ENCODE data around the gene WASHC2C.
"Not testable (repeated sequence)": the region's sequence is repeated elsewhere in the genome, so short reads cannot be mapped to it uniquely, and the experiment has no call there.

WASHC2C gene

DNA sequence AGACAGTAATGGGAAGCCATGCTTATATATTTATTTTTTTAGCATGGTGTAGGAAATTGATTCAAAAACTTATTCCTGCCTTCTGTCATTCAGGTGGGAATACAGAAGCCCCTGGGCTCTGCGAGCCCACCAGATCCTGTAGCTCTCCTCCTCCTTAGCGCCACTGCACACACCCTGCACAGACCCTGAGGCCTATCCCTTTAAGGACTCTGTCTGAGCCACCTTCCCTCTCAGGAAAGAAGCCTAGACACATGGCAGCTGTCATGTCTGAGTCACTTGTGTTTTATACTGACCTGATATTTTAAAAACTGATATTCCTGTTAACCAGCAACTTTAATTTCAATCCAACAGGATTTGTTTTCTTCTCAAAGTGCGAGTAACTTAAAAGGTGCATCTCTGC, 36.0 kb downstream of the WASHC2C start:
- DNase-seq = not testable (repeated sequence)

DNA sequence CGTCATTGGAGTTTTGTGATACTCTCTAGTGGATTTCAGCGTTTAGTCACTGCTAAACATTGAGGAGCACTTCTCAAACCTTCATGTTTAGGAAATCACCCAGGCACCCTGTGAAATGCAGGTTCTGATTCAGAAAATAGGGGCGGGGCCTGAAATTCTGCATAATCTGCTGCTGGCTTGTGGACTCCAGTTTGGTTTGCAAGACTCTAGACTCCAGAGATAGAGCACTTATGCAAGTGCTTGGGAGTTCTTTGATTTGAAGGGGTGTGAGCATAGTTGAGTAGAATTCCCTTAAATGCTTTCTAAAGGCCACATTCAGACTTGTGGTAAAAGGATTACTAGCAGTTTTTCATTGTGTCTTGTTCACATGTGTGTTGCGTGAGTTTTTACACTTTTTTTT, 41.3 kb downstream of the WASHC2C start:
- DNase-seq = not testable (repeated sequence)

DNA sequence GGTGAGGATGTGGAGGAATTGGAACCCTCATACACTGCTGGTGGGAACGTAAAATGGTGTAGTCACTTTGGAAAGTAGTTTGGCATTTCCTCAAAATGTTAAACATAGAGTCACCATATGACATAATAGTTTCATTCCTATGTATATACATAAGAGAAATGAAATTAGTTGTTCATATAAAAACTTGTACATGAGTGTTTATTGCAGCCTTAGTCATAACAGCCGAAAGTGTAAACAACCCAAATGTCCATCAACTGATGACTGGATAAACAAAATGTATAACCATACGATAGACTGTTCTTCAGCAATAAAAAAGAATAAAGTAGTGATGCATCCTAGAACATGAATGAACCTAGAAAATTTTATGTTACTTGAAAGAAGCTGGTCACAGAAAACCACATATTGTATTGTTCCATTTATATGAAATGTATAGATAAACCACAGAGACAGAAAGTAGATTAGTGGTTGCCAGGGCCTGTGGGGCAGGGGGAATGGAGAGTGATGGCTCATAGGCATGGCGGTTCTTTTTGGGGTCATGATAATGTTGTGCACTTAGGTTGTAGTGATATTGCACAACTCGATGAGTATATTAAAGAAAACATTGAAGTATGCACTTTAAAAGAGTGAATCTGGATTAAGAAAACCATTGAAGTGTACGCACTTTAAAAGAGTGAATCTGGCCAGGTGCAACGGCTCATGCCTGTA, 44.8 kb downstream of the WASHC2C start:
- not testable (repeated sequence) for DNase-seq

DNA sequence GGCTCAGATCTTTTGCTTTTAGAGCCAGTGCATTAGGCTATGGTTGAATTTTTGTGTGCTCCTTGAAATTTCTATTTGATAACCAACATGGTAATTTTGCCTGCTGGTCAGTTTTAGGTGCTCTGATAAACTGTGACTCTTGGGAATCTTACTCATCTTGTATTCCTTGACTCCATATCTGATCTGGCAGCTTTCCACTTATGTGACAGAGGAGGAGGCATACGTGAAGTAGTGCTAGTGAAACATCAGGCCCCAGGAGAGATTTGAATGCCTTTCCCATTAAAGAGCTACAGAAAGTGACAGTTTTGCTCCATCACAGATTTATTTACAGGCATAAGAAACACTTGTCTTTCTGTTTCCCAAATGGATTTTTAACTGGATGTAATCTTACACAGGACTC, 59.2 kb downstream of the WASHC2C start:
- not testable (repeated sequence) for DNase-seq

DNA sequence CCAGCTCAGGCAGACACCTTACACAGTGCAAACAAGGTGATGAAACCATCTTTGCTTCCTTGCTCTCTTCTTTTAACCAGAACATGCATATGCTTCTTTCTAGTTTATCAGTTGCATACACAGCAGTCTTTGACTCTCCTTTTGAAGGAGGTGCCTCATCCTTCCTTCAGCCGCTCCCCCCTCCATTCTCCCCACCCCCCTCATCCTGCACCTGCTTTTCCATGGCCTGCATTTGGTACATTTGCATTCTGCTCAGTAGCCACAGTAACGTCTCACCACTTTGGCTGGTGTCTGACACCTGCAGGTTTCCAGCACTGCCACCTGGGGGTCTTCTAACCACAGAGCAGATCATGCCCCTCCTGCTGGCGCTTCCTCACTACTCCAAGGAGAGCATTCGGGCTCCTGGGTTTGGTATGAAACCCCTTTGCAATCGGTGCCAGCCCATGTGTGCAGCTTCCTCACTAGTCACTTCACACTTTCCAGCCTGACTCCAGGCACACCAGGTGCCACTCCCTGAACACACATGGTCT, 60.2 kb downstream of the WASHC2C start:
- DNase-seq = not testable (repeated sequence)

DNA sequence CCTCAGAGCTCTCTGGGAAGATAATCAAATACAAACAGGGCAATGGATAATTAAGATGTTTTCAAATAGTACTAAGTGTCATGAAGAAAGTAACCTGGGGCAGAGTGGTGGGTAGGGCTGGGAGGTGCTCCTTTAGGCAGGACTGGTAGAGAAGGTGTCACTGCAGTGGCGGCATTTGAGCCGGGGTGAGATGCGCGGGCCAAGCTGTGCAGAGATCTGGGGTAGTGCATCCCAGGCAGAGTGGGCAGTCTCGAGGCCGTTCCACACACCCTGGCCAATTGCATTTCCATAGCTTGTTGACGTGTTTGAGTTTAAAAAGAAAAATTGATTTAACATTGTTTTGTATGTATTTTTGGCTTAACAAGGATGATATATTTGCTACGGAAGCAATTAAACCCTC, 62.9 kb downstream of the WASHC2C start:
- DNase-seq = not testable (repeated sequence)

DNA sequence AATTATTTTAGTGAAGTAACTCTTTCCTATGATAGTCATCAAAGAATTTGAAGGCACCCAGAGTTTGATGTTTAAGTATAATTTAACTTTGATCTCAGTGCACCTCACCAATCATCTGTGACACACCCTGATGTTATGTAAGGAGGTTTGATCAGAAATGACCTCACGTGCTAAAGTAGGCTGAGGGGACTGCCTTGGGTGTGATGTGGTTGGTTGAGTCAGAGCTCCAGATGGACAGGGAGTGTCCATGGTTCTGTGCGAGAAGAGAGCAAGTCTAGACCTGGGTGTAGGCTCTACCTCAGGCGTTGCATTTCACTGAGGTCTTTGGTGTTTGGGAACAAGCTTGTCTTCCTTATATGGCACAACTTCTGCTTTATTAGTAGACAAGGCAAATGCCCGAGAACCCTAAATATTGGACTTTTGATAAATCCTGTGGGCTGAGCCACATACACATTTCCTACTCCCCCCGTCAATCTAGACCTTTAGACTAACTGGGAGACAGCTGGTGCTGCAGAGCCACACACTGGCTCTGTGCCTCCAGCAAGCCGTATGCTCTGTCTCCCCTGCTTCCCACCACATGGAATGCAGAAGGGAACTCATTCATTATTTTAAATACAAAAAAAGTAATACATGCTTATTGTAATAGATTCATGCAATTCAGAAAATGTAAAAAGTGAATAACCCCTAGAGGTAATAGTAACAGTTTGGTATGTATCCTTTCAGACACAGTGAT, 63.8 kb downstream of the WASHC2C start:
- not testable (repeated sequence) for DNase-seq

DNA sequence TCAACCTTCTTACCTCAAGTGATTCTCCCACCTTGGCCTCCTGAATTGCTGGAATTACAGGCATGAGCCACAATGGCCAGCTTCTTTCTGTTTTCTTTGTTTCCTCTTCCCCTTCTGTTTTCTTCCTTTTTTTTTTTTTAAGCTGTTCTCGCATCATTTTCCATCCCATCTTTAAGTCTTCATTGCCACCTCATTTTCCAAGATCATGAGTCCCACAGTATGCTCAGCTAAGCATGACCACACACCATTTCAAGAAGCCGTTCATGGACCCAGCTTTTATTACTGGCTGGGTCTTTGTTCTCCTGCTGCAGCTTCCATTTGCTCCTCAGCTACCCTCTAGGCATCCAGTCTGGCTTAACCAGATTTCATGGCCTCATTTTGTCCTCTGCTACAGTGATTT, 67.7 kb downstream of the WASHC2C start:
- not testable (repeated sequence) for DNase-seq

DNA sequence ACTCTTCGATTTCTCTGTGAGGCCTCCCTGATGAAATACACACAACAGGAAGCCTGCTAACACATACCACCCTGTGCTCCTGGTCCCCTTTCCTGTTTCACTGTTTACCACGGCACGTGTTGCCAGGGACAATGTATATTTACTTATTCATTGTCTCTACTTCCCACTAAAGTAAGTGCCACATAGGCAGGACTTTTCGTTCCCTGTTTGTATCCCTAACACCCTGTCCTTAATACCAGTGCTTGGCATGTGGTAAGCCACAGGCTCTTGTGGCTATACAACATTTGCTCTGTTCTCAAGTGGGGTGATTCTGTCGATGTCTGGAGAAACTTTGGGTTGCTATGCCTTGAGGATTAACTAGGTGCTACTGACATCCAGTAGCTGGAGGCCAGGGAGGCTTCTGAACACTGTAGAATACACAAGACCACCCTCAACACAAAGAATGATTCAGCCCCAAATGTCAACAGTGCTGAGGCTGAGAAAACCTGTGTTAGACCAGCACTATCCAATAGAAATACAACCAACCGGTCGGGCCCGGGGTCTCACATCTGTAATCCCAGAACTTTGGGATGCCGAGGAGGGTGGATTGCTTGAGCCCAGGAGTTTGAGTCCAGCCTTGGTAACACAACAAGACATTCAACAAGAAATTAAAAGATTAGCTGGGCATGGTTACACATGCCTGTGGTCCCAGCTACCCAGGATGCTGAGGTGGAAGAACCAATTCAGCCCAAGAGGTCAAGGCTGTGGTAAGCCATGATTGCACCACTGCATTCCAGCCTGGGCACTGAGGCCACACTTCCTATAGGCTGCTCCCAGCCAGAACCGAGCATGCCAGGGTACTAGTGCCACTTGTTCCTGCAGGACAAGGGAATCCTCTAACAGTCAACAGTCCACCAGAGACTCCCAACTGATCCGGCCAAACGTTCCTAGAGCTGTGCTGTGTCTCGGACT, 76.3 kb downstream of the WASHC2C start:
- not testable (repeated sequence) for DNase-seq

DNA sequence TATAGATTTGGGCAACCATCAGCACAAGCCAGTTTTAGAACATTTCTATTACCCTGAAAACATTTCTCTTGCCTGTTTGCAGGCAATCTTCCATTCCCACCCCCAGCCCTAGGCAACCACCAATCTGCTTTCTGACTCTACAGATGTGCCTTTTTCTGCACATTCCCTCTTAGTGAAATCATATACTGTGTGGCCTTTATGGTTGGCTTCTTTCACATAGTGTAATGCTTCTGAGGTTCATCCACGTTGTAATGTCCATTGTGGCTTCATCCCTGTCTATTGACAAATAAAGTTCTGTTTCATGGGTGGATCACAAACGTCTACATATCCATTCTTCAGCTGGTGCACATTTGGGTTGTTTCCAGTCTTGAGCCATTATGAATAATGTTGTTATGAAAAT, 77.9 kb downstream of the WASHC2C start:
- DNase-seq = not testable (repeated sequence)

DNA sequence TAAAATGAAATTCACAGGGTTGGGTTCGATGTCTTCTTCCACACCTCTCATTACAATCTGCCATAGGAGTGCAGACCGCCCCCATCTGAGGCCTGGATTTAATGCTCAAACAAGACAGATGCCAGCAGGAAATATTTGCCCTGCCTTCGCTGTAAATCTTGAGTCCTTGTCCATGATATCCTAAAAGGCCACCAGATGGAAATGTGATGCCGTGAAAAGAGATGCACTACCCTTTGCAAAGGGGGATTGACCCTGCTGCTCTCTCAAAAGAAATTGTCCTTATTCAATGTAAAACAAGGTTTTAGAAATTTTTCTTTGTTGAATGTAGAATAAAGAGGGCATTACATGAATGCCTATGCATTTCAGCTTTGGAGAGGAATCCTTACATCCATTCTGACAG, 82.8 kb downstream of the WASHC2C start:
- DNase-seq = no peak

DNA sequence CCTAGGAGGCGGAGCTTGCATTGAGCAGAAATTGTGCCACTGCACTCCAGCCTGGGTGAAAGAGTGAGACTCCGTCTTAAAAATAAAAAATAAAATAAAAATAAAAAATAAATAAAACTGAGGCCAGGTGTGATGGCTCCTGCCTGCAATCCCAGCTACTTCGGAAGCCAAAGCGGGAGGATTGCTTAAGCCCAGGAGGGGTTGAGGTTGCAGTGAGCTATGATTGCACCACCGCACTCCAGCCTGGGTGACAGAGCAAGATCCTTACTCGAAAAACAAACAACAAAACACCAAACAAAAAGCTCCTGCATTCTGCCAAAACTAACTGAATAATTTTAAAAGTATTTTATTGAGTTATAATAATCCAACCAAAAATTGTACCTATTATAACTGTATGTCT, 84.0 kb downstream of the WASHC2C start:
- no peak for DNase-seq

DNA sequence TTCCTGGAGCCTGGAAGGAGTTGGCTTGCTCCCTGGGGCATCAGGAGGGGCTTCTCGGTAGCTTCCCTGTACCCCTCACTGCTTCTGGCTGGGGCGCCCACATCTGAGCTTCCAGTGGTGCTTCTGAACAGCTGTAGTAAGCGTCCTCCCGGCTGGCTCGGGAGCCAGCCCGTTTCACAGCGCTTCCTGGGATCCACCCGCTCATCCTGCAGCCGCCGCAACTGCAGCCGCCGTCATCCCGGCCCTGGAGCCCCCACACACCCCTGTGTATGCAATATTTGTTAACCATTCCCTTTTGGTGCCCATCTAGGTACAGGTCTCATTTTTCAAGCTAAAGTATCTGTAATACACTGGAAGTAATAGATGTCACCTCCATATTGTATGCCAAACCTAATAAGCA, 85.9 kb downstream of the WASHC2C start:
- DNase-seq = not testable (repeated sequence)

DNA sequence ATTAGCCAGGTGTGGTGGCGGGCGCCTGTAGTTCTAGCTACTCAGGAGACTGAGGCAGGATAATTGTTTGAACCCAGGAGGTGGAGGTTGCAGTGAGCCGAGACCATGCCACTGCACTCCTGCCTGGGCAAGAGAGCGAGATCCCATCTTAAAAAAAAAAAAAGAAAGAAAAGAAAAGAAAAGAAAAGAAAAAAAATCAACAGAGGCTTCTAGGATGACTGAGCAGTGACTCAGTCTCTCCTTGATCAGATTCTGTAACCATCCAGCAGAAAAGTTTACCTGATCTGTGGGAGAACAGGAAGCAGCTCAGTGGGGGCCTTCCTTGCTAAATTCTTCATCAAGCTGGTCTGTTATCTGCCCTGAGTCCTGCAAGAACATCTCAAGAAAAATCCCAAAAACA, 87.1 kb downstream of the WASHC2C start:
- not testable (repeated sequence) for DNase-seq

DNA sequence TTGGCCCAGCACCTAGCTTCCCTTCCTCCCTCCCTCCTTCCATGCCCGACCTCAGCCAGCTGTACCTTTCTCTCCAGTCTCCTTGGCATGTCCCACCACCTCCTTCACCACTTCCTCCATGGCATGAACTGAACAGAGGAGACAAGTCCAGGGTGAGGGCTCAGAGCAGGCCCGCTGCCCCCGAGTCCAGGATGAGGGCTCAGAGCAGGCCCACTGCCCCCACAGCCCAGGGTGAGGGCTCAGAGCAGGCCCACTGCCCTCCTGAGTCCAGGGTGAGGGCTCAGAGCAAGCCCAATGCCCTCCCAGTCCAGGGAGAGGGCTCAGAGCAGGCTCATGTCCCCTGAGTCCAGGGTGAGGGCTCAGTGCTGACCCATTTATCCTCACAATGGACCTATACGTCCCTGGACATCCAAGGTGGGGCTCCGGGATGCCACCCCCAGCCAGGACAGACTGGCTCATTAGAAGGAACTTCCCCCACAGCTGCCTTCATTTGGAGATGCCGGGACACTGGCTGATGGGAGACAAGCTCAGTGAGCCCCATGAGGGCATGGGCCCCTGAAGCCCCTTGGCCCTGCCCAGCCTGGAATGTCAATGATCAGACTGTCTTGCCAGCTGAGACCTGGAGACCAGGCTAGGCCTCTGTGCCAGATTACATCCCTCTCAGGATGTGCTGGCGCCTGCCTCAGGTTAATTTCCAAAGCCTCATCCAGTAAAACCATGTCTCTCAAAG, 90.2 kb downstream of the WASHC2C start:
- DNase-seq = no peak

DNA sequence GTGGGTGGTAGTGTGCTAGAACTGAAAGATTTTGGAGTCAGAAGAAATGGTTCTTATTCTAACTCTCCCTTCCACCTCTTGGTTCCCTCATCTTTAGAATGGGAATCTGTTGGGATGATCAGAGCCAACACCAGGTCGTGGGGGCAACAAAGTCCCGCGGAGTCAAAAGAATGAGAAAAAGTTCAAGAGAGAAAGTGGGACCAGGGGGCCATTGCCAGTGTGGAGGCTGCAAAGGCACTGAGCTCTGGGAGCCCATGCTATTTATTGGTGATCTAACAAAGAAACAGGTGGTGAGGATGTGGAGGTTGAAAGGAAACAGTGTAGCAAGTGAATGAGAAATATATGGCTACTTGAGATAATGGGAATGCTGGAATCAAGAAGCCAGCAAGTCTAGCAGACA, 90.8 kb downstream of the WASHC2C start:
- no peak for DNase-seq

DNA sequence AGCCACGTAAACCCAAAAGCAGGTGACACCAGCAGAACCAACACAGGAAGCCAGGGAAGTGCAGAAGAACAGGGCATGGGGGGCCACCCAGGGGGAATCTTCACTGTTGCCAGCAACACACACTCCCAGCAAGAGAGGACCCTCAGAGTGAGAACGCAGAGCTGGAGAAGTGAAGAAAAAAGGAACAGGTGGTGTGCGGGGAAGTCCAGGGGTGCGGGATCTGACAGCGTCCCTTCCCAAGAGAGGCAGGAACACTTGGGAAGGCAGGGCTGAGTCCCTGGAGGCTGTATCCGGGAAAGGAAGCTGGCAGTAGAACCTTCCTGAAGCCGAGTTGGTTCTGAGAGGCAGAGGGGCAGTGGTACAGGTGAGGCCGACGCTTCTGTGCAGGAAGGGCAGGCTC, 92.5 kb downstream of the WASHC2C start:
- DNase-seq = no peak

DNA sequence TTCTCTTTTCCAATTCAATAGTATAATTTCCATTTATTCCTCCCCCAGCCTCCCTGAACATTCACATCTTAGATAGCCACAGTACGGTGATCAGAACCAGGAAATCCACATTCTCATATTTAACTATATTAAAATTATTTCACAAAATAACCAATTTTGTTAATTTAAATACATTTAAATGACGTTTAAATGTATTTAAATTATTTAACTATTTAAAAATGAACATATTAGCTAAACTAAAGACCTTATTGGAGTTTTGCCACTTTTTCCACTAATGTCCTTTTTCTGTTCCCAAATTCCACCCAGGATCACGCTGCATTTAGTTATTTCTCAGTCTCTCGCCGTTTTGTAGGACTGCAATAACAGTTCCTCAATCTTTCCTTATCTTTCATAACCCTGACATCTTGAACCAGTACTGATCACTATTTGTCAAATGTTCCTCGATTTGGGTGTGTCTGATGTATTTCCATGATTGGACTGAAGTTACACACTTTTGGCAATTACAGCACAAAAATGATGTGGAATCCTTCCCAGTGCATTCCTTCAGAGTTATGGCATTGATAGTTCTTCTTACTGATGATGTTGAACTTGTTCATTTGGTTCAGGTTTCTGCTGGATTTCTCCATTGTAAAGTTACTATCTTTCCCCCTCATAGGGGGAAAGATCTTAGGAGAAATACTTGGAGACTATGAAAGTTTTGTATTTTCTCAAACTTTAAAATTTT, 93.2 kb downstream of the WASHC2C start:
- not testable (repeated sequence) for DNase-seq

DNA sequence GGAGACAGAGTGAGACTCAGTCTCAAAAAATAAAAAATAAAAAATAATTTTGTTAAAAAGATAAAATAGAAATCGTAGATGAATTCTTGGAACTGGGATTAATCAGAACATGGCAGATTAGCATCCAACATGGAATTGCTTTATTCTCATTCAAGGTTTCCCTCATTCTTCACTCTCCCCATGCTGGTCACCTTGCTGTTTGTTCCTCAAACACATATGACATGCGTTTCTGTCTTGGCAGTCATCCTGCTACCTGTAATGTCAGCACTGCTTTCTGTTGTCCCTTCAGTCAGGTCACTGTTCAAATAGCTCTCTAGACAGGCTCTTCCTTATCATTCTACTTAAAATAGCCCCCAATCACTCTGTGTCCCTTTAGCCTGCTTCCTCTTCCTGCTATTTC, 95.9 kb downstream of the WASHC2C start:
- DNase-seq = not testable (repeated sequence)

Measured in right forelimb (tissue), 1 donor.